Thoracic aorta (tissue), 2 donors: ENCODE results near the gene TSC1. TPM values are rescaled to one million over a fixed set of nuclear protein-coding genes. Genes with fewer than 3 reads are reported as not detected.

ENCODE experiments used
- ATAC-seq: fragments of 150-250 bp; one replicate; pipeline ENCODE4 v1.8.0; 2017; ENCODE audit warnings: low read depth; ENCODE audit not compliant: insufficient number of reproducible peaks, low FRiP score
- DNase-seq: peaks from one replicate; pipeline ENCODE4 v3.0.0-alpha.2; 2020; ENCODE audit warnings: low spot score
- H3K27ac ChIP-seq, 2 donors: fragments of 200-600 bp; sonication (generic); 1 replicate in 1 of 2; 2 replicates in 1 of 2; pipeline ENCODE4 v1.5.1; 2016; ENCODE audit warnings: mild to moderate bottlenecking in 2 of 2, moderate library complexity in 2 of 2
- H3K27me3 ChIP-seq: fragments of 200-600 bp; sonication (generic); replicated peaks from 2 replicates; pipeline ENCODE4 v1.6.0; 2016; ENCODE audit warnings: mild to moderate bottlenecking; ENCODE audit not compliant: insufficient read depth
- H3K36me3 ChIP-seq: fragments of 200-600 bp; sonication (generic); one replicate; pipeline ENCODE4 v1.5.1; 2016
- H3K4me1 ChIP-seq, 2 donors: fragments of 200-600 bp; sonication (generic); 1 replicate in 1 of 2; 2 replicates in 1 of 2; pipeline versions ENCODE4 v1.5.1 to v1.6.0; 2016; ENCODE audit warnings: low read depth in 2 of 2, mild to moderate bottlenecking in 1 of 2; ENCODE audit not compliant: control insufficient read depth in 1 of 2
- H3K4me3 ChIP-seq: fragments of 200-600 bp; sonication (generic); 2 replicates; pipeline ENCODE4 v1.5.1; 2016; ENCODE audit warnings: mild to moderate bottlenecking
- H3K9me3 ChIP-seq: fragments of 200-600 bp; sonication (generic); 2 replicates; pipeline ENCODE4 v1.5.1; 2016
- CTCF ChIP-seq: fragments of 200-600 bp; sonication (generic); IDR thresholded peaks from one replicate; pipeline ENCODE4 v1.5.1; 2019; ENCODE audit warnings: antibody characterized with exemption
- total RNA-seq, 2 donors: library from RNA; depleted of rRNA; stranded (reverse); fragments of >200 nt; gene quantifications; one replicate each; pipeline versions ENCODE4 v1.1.0 to v1.2.3, GENCODE V29; 2016

Gene TSC1
- total RNA-seq, 2 donors from 2014 or later = 36.1 to 65.4 TPM

- no peak overlapping the region for H3K27ac ChIP-seq
- no peak for TF ChIP-seq CTCF
- no peaks in the 10 kb centered on the region for H3K36me3 ChIP-seq
- H3K4me3 ChIP-seq = no peak overlapping the region
- DNase-seq (no peak), ATAC-seq (no peak)
- H3K4me1 ChIP-seq = peaks cover 5 to 15% of the 10 kb centered on the region in 2 donors
- H3K9me3 ChIP-seq = no peaks in the 10 kb centered on the region
- no peaks in the 10 kb centered on the region for H3K27me3 ChIP-seq
Observed at GRCh38 chr9:132866898-132867297, 77.5 kb downstream of the TSC1 start.

GRCh38 chr9:132864691-132865090 is 79.7 kb downstream of the TSC1 start:
- Histone ChIP-seq H3K4me3 (no peak overlapping the region), H3K27ac (no peak overlapping the region), H3K9me3 (no peaks in the 10 kb centered on the region), H3K27me3 (no peaks in the 10 kb centered on the region), H3K36me3 (no peaks in the 10 kb centered on the region), H3K4me1 (no peaks in the 10 kb centered on the region)
- ATAC-seq (no peak), DNase-seq (no peak)
- no peak for TF ChIP-seq CTCF

GRCh38 chr9:132864277-132864676 is 80.1 kb downstream of the TSC1 start:
- DNase-seq (no peak), ATAC-seq (no peak)
- no peak for TF ChIP-seq CTCF
- no peak overlapping the region for H3K27ac ChIP-seq
- no peaks in the 10 kb centered on the region for H3K4me1 ChIP-seq
- H3K27me3 ChIP-seq = no peaks in the 10 kb centered on the region
- H3K9me3 ChIP-seq = no peaks in the 10 kb centered on the region
- no peaks in the 10 kb centered on the region for H3K36me3 ChIP-seq
- no peak overlapping the region for H3K4me3 ChIP-seq

- no peak overlapping the region for H3K27ac ChIP-seq
- no peaks in the 10 kb centered on the region for H3K4me1 ChIP-seq
- H3K36me3 ChIP-seq = no peaks in the 10 kb centered on the region
- DNase-seq (no peak), ATAC-seq (no peak)
- TF ChIP-seq CTCF = no peak
- H3K4me3 ChIP-seq = no peak overlapping the region
- H3K27me3 ChIP-seq = no peaks in the 10 kb centered on the region
- H3K9me3 ChIP-seq = no peaks in the 10 kb centered on the region
Observed at GRCh38 chr9:132863096-132863495, 81.3 kb downstream of the TSC1 start.

GRCh38 chr9:132862533-132862932 is 81.9 kb downstream of the TSC1 start:
- no peaks in the 10 kb centered on the region for H3K27me3 ChIP-seq
- no peak for TF ChIP-seq CTCF
- no peaks in the 10 kb centered on the region for H3K36me3 ChIP-seq
- no peak overlapping the region for H3K27ac ChIP-seq
- no peak for ATAC-seq
- H3K4me3 ChIP-seq = no peak overlapping the region
- no peak for DNase-seq
- H3K4me1 ChIP-seq = no peaks in the 10 kb centered on the region
- no peaks in the 10 kb centered on the region for H3K9me3 ChIP-seq
